ENCODE measurements around the gene KRT40. TPM values are rescaled to one million over a fixed set of nuclear protein-coding genes. Genes with fewer than 3 reads are reported as not detected.

The KRT40 gene
- polyA plus RNA-seq, 6 donors from 2014 or later = not detected

- peaks cover 0 to 7% (median 0%) of the 10 kb centered on the region in 7 donors for H3K9me3 Mint-ChIP-seq
- H3K27ac Mint-ChIP-seq = no peak overlapping the region
- DNase-seq = no peak
- ATAC-seq (ENCODE audit: low read depth in 2 of 2) = no peak
- peaks cover 0 to 10% of the 10 kb centered on the region in 2 donors for H3K36me3 Mint-ChIP-seq
- no peak overlapping the region for H3K4me3 Mint-ChIP-seq
- H3K27me3 Mint-ChIP-seq = peaks cover 21 to 54% (median 43%) of the 10 kb centered on the region in 3 donors
- H3K4me1 Mint-ChIP-seq = peaks cover 0 to 7% (median 0%) of the 10 kb centered on the region in 3 donors
Measured at GRCh38 chr17:40938981-40939380, 45.1 kb downstream of the KRT40 start.

GRCh38 chr17:40937384-40937819, 46.7 kb downstream of the KRT40 start, which contains the start of gene KRT23:
Gene KRT23 (minus strand): TSS chr17:40937646. CDS start chr17:40936603, 1,043 bp downstream.
- peaks cover 15 to 56% (median 50%) of the 10 kb centered on the region in 3 donors for H3K27me3 Mint-ChIP-seq
- ATAC-seq (ENCODE audit: low read depth in 2 of 2) (no peak), DNase-seq (no peak)
- peaks cover 0 to 3% of the 10 kb centered on the region in 2 donors for H3K36me3 Mint-ChIP-seq
- H3K9me3 Mint-ChIP-seq = peaks cover 0 to 2% (median 0%) of the 10 kb centered on the region in 7 donors
- H3K4me1 Mint-ChIP-seq = peaks cover 0 to 1% (median 0%) of the 10 kb centered on the region in 3 donors
- no peak within 1 kb of the TSS for H3K4me3 Mint-ChIP-seq
- peak within 1 kb of the TSS in 1 of 6 donors; percentile 3 for H3K27ac Mint-ChIP-seq

- Mint-ChIP-seq H3K27me3 (peaks cover 15 to 53% (median 46%) of the 10 kb centered on the region in 3 donors), H3K4me1 (no peaks in the 10 kb centered on the region), H3K27ac (peak overlapping the region in 1 of 6 donors; percentile 3), H3K9me3 (no peaks in the 10 kb centered on the region), H3K36me3 (no peaks in the 10 kb centered on the region), H3K4me3 (no peak overlapping the region)
- DNase-seq = no peak
- ATAC-seq (ENCODE audit: low read depth in 2 of 2) = no peak
Measured at GRCh38 chr17:40936976-40937375, 47.1 kb downstream of the KRT40 start.

GRCh38 chr17:40936437-40936971, 47.6 kb downstream of the KRT40 start:
- H3K27ac Mint-ChIP-seq = no peak overlapping the region
- DNase-seq = no peak
- no peak overlapping the region for H3K4me3 Mint-ChIP-seq
- peaks cover 15 to 53% (median 46%) of the 10 kb centered on the region in 3 donors for H3K27me3 Mint-ChIP-seq
- no peaks in the 10 kb centered on the region for H3K36me3 Mint-ChIP-seq
- H3K9me3 Mint-ChIP-seq = no peaks in the 10 kb centered on the region
- no peaks in the 10 kb centered on the region for H3K4me1 Mint-ChIP-seq
- no peak for ATAC-seq (ENCODE audit: low read depth in 2 of 2)

- no peaks in the 10 kb centered on the region for H3K4me1 Mint-ChIP-seq
- no peaks in the 10 kb centered on the region for H3K36me3 Mint-ChIP-seq
- H3K9me3 Mint-ChIP-seq = no peaks in the 10 kb centered on the region
- peaks cover 15 to 53% (median 46%) of the 10 kb centered on the region in 3 donors for H3K27me3 Mint-ChIP-seq
- no peak for ATAC-seq (ENCODE audit: low read depth in 2 of 2)
- no peak overlapping the region for H3K4me3 Mint-ChIP-seq
- H3K27ac Mint-ChIP-seq = peak overlapping the region in 1 of 6 donors; percentile 47
- no peak for DNase-seq
Measured at GRCh38 chr17:40935624-40936023, 48.5 kb downstream of the KRT40 start.

- no peak overlapping the region for H3K4me3 Mint-ChIP-seq
- peak overlapping the region in 1 of 6 donors; percentile 37 for H3K27ac Mint-ChIP-seq
- no peaks in the 10 kb centered on the region for H3K9me3 Mint-ChIP-seq
- no peaks in the 10 kb centered on the region for H3K36me3 Mint-ChIP-seq
- H3K27me3 Mint-ChIP-seq = peaks cover 25 to 48% (median 40%) of the 10 kb centered on the region in 3 donors
- DNase-seq (no peak), ATAC-seq (ENCODE audit: low read depth in 2 of 2) (no peak)
- no peaks in the 10 kb centered on the region for H3K4me1 Mint-ChIP-seq
Measured at GRCh38 chr17:40932608-40933007, 51.5 kb downstream of the KRT40 start.

- Mint-ChIP-seq H3K4me1 (no peaks in the 10 kb centered on the region), H3K27ac (peak overlapping the region in 1 of 6 donors; percentile 7), H3K27me3 (peaks cover 34 to 51% (median 45%) of the 10 kb centered on the region in 3 donors), H3K9me3 (no peaks in the 10 kb centered on the region), H3K36me3 (no peaks in the 10 kb centered on the region), H3K4me3 (no peak overlapping the region)
- DNase-seq (no peak), ATAC-seq (ENCODE audit: low read depth in 2 of 2) (no peak)
Measured at GRCh38 chr17:40931311-40931710, 52.8 kb downstream of the KRT40 start.

Other genes with a start within 250 kb of the KRT40 start
- gene KRT25, start 229.0 kb downstream of the KRT40 start, polyA plus RNA-seq (ENCODE audit: low read depth in 6 of 6) = not detected
- not detected for gene KRT26, start 212.1 kb downstream of the KRT40 start, polyA plus RNA-seq (ENCODE audit: low read depth in 6 of 6)
- gene KRT27, start 201.8 kb downstream of the KRT40 start, polyA plus RNA-seq (ENCODE audit: low read depth in 6 of 6) = under 1 TPM in 1 of 6 donors, not detected in 5; 0.53 TPM
- gene KRT28, start 184.4 kb downstream of the KRT40 start, polyA plus RNA-seq (ENCODE audit: low read depth in 6 of 6) = not detected
- 100 to 1,000 TPM; 194 to 275 (median 232) TPM for gene KRT10, start 161.7 kb downstream of the KRT40 start, polyA plus RNA-seq (ENCODE audit: low read depth in 6 of 6)
- gene KRT12, start 117.1 kb downstream of the KRT40 start, polyA plus RNA-seq (ENCODE audit: low read depth in 6 of 6) = not detected
- not detected for gene KRT20, start 99.1 kb downstream of the KRT40 start, polyA plus RNA-seq (ENCODE audit: low read depth in 6 of 6)
- gene KRT23, start 46.7 kb downstream of the KRT40 start, polyA plus RNA-seq (ENCODE audit: low read depth in 6 of 6) = under 1 TPM in 1 of 6 donors, not detected in 5; 0.19 TPM
- not detected for gene KRT39, start 17.4 kb downstream of the KRT40 start, polyA plus RNA-seq (ENCODE audit: low read depth in 6 of 6)
- not detected for gene KRTAP3-3, start 9.8 kb upstream of the KRT40 start, polyA plus RNA-seq (ENCODE audit: low read depth in 6 of 6)
- not detected for gene KRTAP3-2, start 15.6 kb upstream of the KRT40 start, polyA plus RNA-seq (ENCODE audit: low read depth in 6 of 6)
- not detected for gene KRTAP3-1, start 24.8 kb upstream of the KRT40 start, polyA plus RNA-seq (ENCODE audit: low read depth in 6 of 6)
- gene KRTAP1-5, start 42.9 kb upstream of the KRT40 start, polyA plus RNA-seq (ENCODE audit: low read depth in 6 of 6) = not detected
- gene KRTAP1-4, start 45.9 kb upstream of the KRT40 start, polyA plus RNA-seq (ENCODE audit: low read depth in 6 of 6) = not detected
- not detected for gene KRTAP1-3, start 50.5 kb upstream of the KRT40 start, polyA plus RNA-seq (ENCODE audit: low read depth in 6 of 6)
- not detected for gene KRTAP1-1, start 57.1 kb upstream of the KRT40 start, polyA plus RNA-seq (ENCODE audit: low read depth in 6 of 6)
- not detected for gene KRTAP2-1, start 63.0 kb upstream of the KRT40 start, polyA plus RNA-seq (ENCODE audit: low read depth in 6 of 6)
- gene KRTAP2-2, start 70.9 kb upstream of the KRT40 start, polyA plus RNA-seq (ENCODE audit: low read depth in 6 of 6) = not detected
- gene KRTAP2-3, start 75.8 kb upstream of the KRT40 start, polyA plus RNA-seq (ENCODE audit: low read depth in 6 of 6) = not detected
- gene KRTAP2-4, start 81.6 kb upstream of the KRT40 start, polyA plus RNA-seq (ENCODE audit: low read depth in 6 of 6) = not detected
- gene KRTAP4-7, start 99.8 kb upstream of the KRT40 start, polyA plus RNA-seq (ENCODE audit: low read depth in 6 of 6) = not detected
- gene KRTAP4-8, start 113.8 kb upstream of the KRT40 start, polyA plus RNA-seq (ENCODE audit: low read depth in 6 of 6) = not detected
- not detected for gene KRTAP4-16, start 117.9 kb upstream of the KRT40 start, polyA plus RNA-seq (ENCODE audit: low read depth in 6 of 6)
- gene KRTAP4-9, start 121.1 kb upstream of the KRT40 start, polyA plus RNA-seq (ENCODE audit: low read depth in 6 of 6) = not detected
- not detected for gene KRTAP4-11, start 134.0 kb upstream of the KRT40 start, polyA plus RNA-seq (ENCODE audit: low read depth in 6 of 6)
- 1 to 10 TPM in 2 of 6 donors, under 1 TPM in 2, not detected in 2; 0.30 to 3.3 (median 1.3) TPM for gene KRTAP4-12, start 139.9 kb upstream of the KRT40 start, polyA plus RNA-seq (ENCODE audit: low read depth in 6 of 6)
- gene KRTAP4-6, start 156.2 kb upstream of the KRT40 start, polyA plus RNA-seq (ENCODE audit: low read depth in 6 of 6) = 1 to 10 TPM in 2 of 6 donors, not detected in 4; 1.6 to 2.0 TPM
- not detected for gene KRTAP4-5, start 165.5 kb upstream of the KRT40 start, polyA plus RNA-seq (ENCODE audit: low read depth in 6 of 6)
- gene KRTAP4-4, start 176.4 kb upstream of the KRT40 start, polyA plus RNA-seq (ENCODE audit: low read depth in 6 of 6) = not detected
- not detected for gene KRTAP4-3, start 183.9 kb upstream of the KRT40 start, polyA plus RNA-seq (ENCODE audit: low read depth in 6 of 6)
- gene KRTAP4-2, start 193.9 kb upstream of the KRT40 start, polyA plus RNA-seq (ENCODE audit: low read depth in 6 of 6) = not detected
- gene KRTAP4-1, start 200.6 kb upstream of the KRT40 start, polyA plus RNA-seq (ENCODE audit: low read depth in 6 of 6) = not detected
- gene KRTAP9-1, start 205.6 kb upstream of the KRT40 start, polyA plus RNA-seq (ENCODE audit: low read depth in 6 of 6) = not detected
- not detected for gene KRTAP9-2, start 242.3 kb upstream of the KRT40 start, polyA plus RNA-seq (ENCODE audit: low read depth in 6 of 6)
- gene KRTAP9-3, start 248.1 kb upstream of the KRT40 start, polyA plus RNA-seq (ENCODE audit: low read depth in 6 of 6) = not detected

Measured in naive B cell (primary cell).